Cardiac fibroblast (primary cell): ENCODE results near the gene WIPF2.

ENCODE experiments used
- DNase-seq, 2 donors: peaks; one replicate each; pipeline versions ENCODE4 v3.0.0 to v3.0.0-alpha.2; 2010; ENCODE audit warnings: low read depth in 2 of 2
- H3K4me3 ChIP-seq, 2 donors: replicated peaks in 1 of 2; 1 replicate in 1 of 2; 2 replicates in 1 of 2; pipeline ENCODE4 v1.5.1; 2011; ENCODE audit warnings: low read depth in 2 of 2, low read length in 2 of 2, mild to moderate bottlenecking in 2 of 2, moderate library complexity in 1 of 2
- CTCF ChIP-seq: IDR thresholded peaks from one replicate; pipeline ENCODE4 v1.5.1; 2011; ENCODE audit warnings: low read depth, mild to moderate bottlenecking, low read length, inconsistent platforms

The WIPF2 gene, protein sequence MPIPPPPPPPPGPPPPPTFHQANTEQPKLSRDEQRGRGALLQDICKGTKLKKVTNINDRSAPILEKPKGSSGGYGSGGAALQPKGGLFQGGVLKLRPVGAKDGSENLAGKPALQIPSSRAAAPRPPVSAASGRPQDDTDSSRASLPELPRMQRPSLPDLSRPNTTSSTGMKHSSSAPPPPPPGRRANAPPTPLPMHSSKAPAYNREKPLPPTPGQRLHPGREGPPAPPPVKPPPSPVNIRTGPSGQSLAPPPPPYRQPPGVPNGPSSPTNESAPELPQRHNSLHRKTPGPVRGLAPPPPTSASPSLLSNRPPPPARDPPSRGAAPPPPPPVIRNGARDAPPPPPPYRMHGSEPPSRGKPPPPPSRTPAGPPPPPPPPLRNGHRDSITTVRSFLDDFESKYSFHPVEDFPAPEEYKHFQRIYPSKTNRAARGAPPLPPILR

DNA sequence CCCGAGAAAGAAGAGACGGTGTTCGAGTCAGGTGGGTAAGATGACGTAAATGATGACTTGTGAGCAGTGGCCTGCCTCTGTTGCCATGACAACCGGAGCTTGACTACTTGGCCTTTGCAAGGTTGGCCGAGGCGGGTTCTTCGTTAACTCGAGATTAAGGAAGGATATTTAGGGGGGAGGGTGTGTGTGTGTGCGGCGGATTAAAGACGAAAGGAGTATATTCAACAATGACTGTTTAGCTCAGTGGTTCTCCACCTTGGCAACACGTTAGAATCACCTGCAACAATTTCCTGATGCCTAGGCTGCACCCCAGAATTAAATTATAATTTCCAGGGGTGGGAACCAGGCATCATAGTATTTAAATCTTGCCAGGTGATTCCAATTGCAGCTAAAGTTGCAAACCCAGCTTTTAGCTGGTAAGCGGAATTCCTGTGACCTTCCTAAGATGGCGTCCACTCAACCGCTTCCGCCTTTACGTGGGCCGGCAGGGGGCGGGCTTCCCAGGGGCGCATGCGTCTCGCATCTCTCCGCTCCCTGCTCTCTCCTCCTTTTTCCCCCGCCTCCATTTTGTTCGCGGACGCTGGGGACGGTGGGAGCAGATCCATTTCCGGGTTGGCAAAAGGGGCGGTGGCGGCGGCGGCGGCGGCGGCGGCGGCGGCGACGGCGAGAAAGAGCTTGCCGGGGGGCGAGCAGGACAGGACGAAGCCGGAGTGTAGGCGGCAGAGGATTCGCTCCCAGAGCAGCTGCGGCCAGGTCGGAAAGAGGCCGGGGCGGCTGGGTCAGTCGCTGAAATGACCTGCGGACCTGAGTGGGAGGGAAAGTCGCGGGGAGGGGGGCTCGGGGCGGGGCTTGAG, at the start of gene WIPF2:
Gene WIPF2 (plus strand): TSS at position 565 of the 854 bp plus-strand sequence. CDS start 37,156 bp downstream, outside the sequence.
- peak; percentile 97 to 98 for DNase-seq
- H3K4me3 ChIP-seq: peak within 1 kb of the TSS; percentile 70 to 72
- TF ChIP-seq CTCF: peak; percentile 76

GRCh38 chr17:40170325-40170724, 48.8 kb upstream of the WIPF2 start:
- no peak for TF ChIP-seq CTCF
- no peak overlapping the region for H3K4me3 ChIP-seq
- DNase-seq: no peak

DNA sequence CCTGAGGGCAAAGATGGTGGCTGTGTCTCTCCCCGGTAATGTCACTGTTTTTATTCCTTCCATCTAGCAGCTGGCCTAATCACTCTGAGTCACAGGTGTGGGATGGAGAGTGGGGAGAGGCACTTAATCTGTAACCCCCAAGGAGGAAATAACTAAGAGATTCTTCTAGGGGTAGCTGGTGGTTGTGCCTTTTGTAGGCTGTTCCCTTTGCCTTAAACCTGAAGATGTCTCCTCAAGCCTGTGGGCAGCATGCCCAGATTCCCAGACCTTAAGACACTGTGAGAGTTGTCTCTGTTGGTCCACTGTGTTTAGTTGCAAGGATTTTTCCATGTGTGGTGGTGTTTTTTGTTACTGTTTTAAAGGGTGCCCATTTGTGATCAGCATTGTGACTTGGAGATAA, 47.4 kb upstream of the WIPF2 start:
- no peak for DNase-seq
- TF ChIP-seq CTCF: no peak
- H3K4me3 ChIP-seq: no peak overlapping the region

DNA sequence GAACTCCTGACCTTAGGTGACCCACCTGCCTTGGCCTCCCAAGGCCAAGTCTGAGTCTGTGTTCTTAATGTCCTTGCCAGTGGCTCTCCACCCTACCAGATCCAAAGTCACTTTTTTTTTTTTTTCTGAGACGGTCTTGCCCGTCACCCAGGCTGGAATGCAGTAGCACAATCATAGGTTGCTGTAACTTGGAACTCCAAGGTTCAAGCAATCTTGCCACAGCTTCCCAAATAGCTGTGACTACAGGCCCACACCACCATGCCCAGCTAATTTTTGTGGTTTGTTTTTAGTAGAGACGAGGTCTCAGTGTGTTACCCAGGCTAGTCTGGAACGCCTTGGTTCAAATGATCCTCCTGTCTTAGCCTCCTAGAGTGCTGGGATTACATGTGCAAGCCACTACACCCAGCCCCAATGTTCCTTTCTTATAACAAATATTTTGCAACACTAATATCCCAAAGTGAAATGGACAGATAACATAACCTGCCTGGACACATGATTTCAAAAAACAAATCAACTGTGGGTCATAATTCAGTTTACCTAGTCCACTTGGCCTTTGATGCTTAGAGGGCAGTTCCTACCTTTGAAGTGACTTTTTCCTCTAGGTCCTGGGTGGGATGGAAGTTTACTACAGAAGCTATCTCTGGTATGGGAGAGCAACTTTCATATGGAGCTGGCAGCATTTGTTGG, 45.9 kb upstream of the WIPF2 start:
- no peak for TF ChIP-seq CTCF
- no peak for DNase-seq
- H3K4me3 ChIP-seq: no peak overlapping the region

- no peak for DNase-seq
- no peak for TF ChIP-seq CTCF
- no peak overlapping the region for H3K4me3 ChIP-seq
Measured at GRCh38 chr17:40173778-40174135, 45.3 kb upstream of the WIPF2 start.

DNA sequence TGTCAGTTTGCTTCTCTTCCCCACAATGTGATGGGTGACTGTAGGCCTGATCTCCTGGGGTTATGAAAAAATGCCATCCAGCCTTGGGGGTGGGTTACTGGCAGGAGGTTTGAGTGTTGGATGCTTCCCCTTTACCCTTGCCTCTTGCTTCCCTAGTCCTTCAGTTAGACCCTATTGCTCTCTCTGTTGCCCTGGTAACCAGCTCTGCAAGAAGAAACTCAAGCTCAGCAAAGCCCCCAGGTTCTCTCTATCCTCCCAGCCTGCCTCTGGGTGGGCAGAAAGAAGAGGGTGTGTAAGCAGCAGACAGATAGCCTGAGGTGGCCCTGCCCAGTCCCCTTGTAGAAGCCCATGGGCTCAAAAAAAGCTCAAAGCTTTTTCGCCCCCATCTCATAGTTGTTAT, 44.6 kb upstream of the WIPF2 start:
- no peak for TF ChIP-seq CTCF
- H3K4me3 ChIP-seq: no peak overlapping the region
- no peak for DNase-seq
